ENCODE data around the gene PAQR7. TPM values are rescaled to one million over a fixed set of nuclear protein-coding genes. Genes with fewer than 3 reads are reported as not detected.

Gene PAQR7
- total RNA-seq, 4 donors from 2014 or later = 6.7 to 12.1 (median 7.8) TPM

DNA sequence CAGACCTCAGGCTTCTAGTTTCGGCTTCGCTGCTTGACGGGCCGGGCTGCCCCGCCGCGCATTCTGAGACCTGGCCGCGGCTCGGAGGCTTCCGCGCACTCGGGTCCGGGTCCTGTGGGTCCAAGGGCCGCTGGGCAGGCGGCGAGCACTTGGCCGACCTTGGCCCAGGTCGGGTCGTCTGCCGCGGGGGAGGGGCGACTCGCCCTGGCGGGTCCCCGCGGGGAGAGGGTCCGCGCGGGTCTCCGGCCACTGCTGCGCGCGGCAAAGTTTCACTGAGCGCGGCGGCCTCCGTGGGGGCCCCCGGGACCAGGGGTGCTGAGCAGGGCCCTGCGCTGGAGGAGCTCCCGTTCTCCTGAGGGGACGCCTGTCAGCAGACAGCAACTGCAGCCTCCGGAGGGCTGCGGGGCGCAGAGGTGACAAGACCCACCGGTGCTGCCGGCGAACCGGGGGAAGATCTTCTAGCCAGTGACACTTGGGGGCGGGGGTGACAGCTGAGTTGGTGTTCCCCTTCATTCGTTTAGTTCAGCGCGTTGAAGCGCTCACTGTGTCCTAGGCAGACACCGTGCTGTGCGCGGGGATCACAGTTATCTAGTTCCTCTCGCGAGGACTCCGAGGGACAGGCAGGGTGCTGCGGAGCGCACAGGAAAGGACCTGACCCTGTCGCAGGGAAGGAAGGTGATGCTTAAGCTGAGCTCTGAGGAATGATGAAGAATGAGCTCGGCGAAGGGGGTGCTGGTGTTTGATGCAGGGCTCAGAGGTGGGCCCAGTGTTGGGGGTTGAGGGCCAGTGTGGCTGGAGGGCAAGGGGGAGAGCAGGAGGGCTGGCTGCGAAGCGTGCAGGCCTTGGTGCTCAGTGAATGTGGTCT lies 55.0 kb downstream of the PAQR7 start:
- DNase-seq = peak; percentile 77 to 89 (median 80)
- no peaks in the 10 kb centered on the region for H3K27me3 ChIP-seq
- H3K4me1 ChIP-seq = peaks cover 0 to 28% (median 13%) of the 10 kb centered on the region in 4 donors
- peaks cover 0 to 17% (median 0%) of the 10 kb centered on the region in 3 donors for H3K36me3 ChIP-seq
- TF ChIP-seq, protein P1, sequence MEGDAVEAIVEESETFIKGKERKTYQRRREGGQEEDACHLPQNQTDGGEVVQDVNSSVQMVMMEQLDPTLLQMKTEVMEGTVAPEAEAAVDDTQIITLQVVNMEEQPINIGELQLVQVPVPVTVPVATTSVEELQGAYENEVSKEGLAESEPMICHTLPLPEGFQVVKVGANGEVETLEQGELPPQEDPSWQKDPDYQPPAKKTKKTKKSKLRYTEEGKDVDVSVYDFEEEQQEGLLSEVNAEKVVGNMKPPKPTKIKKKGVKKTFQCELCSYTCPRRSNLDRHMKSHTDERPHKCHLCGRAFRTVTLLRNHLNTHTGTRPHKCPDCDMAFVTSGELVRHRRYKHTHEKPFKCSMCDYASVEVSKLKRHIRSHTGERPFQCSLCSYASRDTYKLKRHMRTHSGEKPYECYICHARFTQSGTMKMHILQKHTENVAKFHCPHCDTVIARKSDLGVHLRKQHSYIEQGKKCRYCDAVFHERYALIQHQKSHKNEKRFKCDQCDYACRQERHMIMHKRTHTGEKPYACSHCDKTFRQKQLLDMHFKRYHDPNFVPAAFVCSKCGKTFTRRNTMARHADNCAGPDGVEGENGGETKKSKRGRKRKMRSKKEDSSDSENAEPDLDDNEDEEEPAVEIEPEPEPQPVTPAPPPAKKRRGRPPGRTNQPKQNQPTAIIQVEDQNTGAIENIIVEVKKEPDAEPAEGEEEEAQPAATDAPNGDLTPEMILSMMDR (IDR thresholded peaks at IDR 0.05) = peak in 1 of 6 experiments; percentile 3
- TF ChIP-seq POLR2A (IDR thresholded peaks at IDR 0.05) = peak; percentile 37 to 54
- peak overlapping the region; percentile 71 to 94 (median 80) for H3K4me3 ChIP-seq
- H3K27ac ChIP-seq = peak overlapping the region; percentile 89 to 98 (median 92)
- no peaks in the 10 kb centered on the region for H3K9me3 ChIP-seq

DNA sequence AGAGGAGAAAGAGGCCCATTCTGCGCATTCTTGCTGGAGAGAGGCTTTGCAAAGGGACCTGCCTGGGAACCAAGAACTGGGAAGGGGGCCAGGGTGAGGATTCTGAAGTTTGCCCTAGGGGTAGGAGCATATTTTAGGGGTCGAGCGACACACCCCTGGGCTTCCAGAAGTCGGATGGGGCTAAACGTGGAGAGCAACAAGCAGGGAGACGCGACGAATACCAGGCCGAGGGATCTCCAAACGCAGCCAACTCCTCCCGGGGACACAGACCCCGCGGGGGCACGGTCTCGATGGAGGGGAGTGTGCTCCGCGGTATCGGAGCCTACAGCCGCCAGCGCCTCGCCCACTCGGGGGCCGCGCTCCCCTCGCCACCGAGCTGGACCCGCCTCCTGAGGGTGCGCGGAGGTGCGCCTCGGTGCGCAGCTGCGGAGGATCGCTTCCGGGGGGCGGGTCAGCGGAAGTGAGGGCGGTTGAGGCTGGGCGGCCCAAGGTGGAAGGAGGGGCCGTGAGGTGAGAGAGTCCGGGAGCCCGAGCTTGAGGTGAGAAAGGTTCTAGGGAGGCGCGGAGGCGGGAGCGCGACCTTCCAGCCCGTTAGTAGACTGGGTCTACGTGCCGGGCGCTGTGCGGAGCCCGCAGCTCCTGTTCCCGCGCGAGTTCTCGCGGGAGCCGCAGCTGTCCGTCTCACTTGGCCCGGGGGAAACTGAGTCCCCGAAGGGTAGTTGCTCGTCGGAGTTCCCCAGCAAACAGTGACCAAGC lies 55.8 kb downstream of the PAQR7 start, which contains the start of gene MTFR1L:
TSS of gene MTFR1L (plus strand) at position 464 of the 756 bp plus-strand sequence. CDS start 3,151 bp downstream, outside the sequence.
- Histone ChIP-seq H3K36me3 (peaks cover 0 to 15% (median 0%) of the 10 kb centered on the region in 3 donors), H3K4me3 (peak within 1 kb of the TSS; percentile 71 to 94 (median 80)), H3K4me1 (peaks cover 0 to 28% (median 13%) of the 10 kb centered on the region in 4 donors), H3K9me3 (no peaks in the 10 kb centered on the region), H3K27ac (peak within 1 kb of the TSS; percentile 89 to 98 (median 92)), H3K27me3 (no peaks in the 10 kb centered on the region)
- peak; percentile 91 to 97 (median 97) for DNase-seq
- TF ChIP-seq, protein P1 (IDR thresholded peaks at IDR 0.05) = no peak
- TF ChIP-seq POLR2A (IDR thresholded peaks at IDR 0.05) = peak; percentile 94 to 98

DNA sequence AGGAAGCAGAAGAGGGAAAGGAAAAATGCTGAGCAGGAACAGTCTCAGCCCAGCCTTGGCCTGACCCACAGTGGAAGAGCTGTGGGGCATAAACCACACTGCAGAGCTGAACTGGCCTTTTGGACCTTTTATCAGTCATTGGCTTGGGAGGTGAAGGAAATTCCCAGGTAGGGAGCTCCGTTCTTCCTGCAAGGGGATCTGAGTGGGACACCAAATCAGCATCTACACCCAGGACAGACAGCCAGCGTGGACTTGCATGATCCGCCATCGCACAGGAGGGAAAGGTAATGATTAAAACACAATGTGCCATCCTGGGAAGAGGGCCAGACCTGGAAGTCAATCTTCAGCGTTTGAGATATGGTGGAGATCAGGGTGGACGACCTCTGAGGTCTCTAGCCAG lies 56.9 kb downstream of the PAQR7 start:
- Histone ChIP-seq H3K36me3 (peaks cover 0 to 11% (median 0%) of the 10 kb centered on the region in 3 donors), H3K27me3 (no peaks in the 10 kb centered on the region), H3K4me3 (peak overlapping the region in 3 of 4 donors; percentile 79 to 94 (median 80)), H3K27ac (peak overlapping the region; percentile 89 to 98 (median 92)), H3K9me3 (no peaks in the 10 kb centered on the region), H3K4me1 (peaks cover 0 to 28% (median 13%) of the 10 kb centered on the region in 4 donors)
- TF ChIP-seq, protein P1 (IDR thresholded peaks at IDR 0.05) = no peak
- TF ChIP-seq POLR2A (IDR thresholded peaks at IDR 0.05) = peak in 1 of 2 donors; percentile 47
- DNase-seq = peak in 1 of 3 donors; percentile 68

DNA sequence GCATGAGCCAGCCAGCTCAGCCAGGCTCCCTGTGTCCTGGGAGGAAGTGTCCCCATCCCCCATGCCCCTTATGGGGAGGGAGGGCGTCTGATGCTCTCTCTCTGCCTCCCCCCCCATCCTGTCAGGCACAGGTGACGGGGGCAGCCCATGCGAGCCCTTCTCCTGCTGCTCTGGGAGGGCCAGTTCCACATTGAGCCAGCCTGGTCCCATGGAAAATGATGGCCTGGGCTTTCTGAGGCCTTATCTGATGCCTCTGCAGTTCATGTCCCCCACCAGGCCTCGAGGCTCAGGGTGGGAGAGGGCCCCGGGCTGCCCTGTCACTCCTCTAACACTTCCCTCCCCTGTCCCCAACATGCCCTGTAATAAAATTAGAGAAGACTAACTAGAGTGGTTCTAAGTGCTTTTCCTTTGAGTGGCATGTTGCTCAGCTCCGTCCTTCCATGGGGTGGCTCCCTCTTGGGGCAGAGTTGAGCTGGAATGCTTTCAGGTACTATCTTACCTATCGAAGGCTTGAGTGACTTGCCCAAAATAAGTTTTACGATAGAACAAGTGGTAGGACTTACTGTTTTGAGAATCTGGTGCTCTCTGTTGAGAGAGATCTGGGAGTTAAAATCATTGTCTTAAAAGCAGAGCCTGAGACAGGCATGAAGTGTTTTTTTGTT lies 57.5 kb downstream of the PAQR7 start:
- DNase-seq = peak in 2 of 3 donors; percentile 11 to 55
- Histone ChIP-seq H3K36me3 (peaks cover 0 to 8% (median 0%) of the 10 kb centered on the region in 3 donors), H3K27ac (peak overlapping the region in 3 of 4 donors; percentile 91 to 98 (median 94)), H3K27me3 (no peaks in the 10 kb centered on the region), H3K9me3 (no peaks in the 10 kb centered on the region), H3K4me1 (peaks cover 0 to 28% (median 13%) of the 10 kb centered on the region in 4 donors), H3K4me3 (no peak overlapping the region)
- TF ChIP-seq POLR2A (IDR thresholded peaks at IDR 0.05) = no peak
- TF ChIP-seq, protein P1 (IDR thresholded peaks at IDR 0.05) = peak in 3 of 6 experiments; percentile 33 to 45 (median 37)
